ENCODE results near the gene PRB3.

Gene PRB3

GRCh38 chr12:11269607-11270006 lies at the start of gene PRB3:
PRB3 (minus strand) TSS chr12:11269707; CDS start chr12:11269669, 38 bp downstream.
- no peak for DNase-seq

GRCh38 chr12:11310336-11310735 lies 40.8 kb upstream of the PRB3 start, which contains the start of gene PRB4:
PRB4 (minus strand) TSS chr12:11310436; CDS start chr12:11310398, 38 bp downstream.
- no peak for DNase-seq

- DNase-seq = no peak
Measured at GRCh38 chr12:11307143-11307542, 37.6 kb upstream of the PRB3 start.

- DNase-seq = no peak
Measured at GRCh38 chr12:11273449-11273848, 3.9 kb upstream of the PRB3 start.

- DNase-seq = no peak
Measured at GRCh38 chr12:11264501-11264900, 5.0 kb downstream of the PRB3 start.

- no peak for DNase-seq
Measured at GRCh38 chr12:11246489-11246888, 23.0 kb downstream of the PRB3 start.

GRCh38 chr12:11242656-11243055 lies 26.9 kb downstream of the PRB3 start:
- no peak for DNase-seq

- DNase-seq = no peak
Measured at GRCh38 chr12:11240348-11240930, 29.1 kb downstream of the PRB3 start.

GRCh38 chr12:11238275-11238674 lies 31.2 kb downstream of the PRB3 start:
- DNase-seq = no peak

- no peak for DNase-seq
Measured at GRCh38 chr12:11233532-11233931, 36.0 kb downstream of the PRB3 start.

- no peak for DNase-seq
Measured at GRCh38 chr12:11228296-11228879, 41.1 kb downstream of the PRB3 start.

- no peak for DNase-seq
Measured at GRCh38 chr12:11227373-11227772, 42.1 kb downstream of the PRB3 start.

Measured in DMS 273 treated with DMSO at 0.1 percent for 48 hours (cell line).